GM23338 (cell line): ENCODE data around the gene SOWAHC. TPM values are rescaled to one million over a fixed set of nuclear protein-coding genes. Genes with fewer than 3 reads are reported as not detected.

Source experiments
- EZH2 ChIP-seq: fragments of 200-600 bp; sonication (generic); IDR thresholded peaks from one replicate; pipeline ENCODE4 v1.8.0; 2017; ENCODE audit warnings: antibody characterized with exemption, mild to moderate bottlenecking, low read depth; ENCODE audit not compliant: unreplicated experiment
- EZH2phosphoT487 ChIP-seq: fragments of 200-600 bp; sonication (generic); IDR thresholded peaks from one replicate; pipeline ENCODE4 v1.8.1; 2018; ENCODE audit warnings: antibody characterized with exemption; ENCODE audit not compliant: unreplicated experiment
- NANOG ChIP-seq: IDR thresholded peaks from 2 replicates; pipeline ENCODE4 v1.6.1; 2016; ENCODE audit warnings: antibody characterized with exemption, borderline replicate concordance
- REST ChIP-seq: IDR thresholded peaks from one replicate; pipeline ENCODE4 v1.6.1; 2018; ENCODE audit warnings: antibody characterized with exemption; ENCODE audit not compliant: unreplicated experiment
- ZNF114 ChIP-seq: fragments of 250-450 bp; sonication (Bioruptor Pico); IDR thresholded peaks from 2 replicates; pipeline ENCODE4 v1.5.0; 2020; ENCODE audit warnings: mild to moderate bottlenecking, moderate library complexity
- ZNF462 ChIP-seq: fragments of 250-450 bp; sonication (Bioruptor Pico); IDR thresholded peaks from 2 replicates; pipeline ENCODE4 v1.5.0; 2020; ENCODE audit warnings: mild to moderate bottlenecking, moderate library complexity
- polyA plus RNA-seq: library from polyadenylated mRNA; unstranded; fragments of >200 nt; fragmentation: Nextera tagmentation; extraction: Ambion mirVana; gene quantifications from 2 replicates; pipeline ENCODE4 v1.2.1, GENCODE V29; 2016
- total RNA-seq: library from RNA; depleted of rRNA; stranded (reverse); fragments of >200 nt; shearing (Covaris generic); gene quantifications from 2 replicates; pipeline ENCODE4 v1.2.3, GENCODE V29; 2014

The SOWAHC gene
- total and polyA plus RNA-seq, 2 experiments from 2014 or later: 7.4 to 26.3 TPM

- TF ChIP-seq ZNF462 (CRISPR knock-in tag) (no peak), ZNF114 (CRISPR knock-in tag) (no peak), NANOG (no peak), EZH2 (no peak), EZH2phosphoT487 (no peak), REST (no peak)
These were observed 11.5 kb upstream of the SOWAHC start (continued) for GRCh38 chr2:109602617-109603188.
